Activated naive CD4-positive, alpha-beta T cell (primary cell): Measurements from ENCODE around the gene PBX3.

ENCODE experiments used
- DNase-seq, 4 experiments: peaks; one replicate each; lab custom pipeline; 2025; lab: John Stamatoyannopoulos, UW

Gene PBX3

DNA sequence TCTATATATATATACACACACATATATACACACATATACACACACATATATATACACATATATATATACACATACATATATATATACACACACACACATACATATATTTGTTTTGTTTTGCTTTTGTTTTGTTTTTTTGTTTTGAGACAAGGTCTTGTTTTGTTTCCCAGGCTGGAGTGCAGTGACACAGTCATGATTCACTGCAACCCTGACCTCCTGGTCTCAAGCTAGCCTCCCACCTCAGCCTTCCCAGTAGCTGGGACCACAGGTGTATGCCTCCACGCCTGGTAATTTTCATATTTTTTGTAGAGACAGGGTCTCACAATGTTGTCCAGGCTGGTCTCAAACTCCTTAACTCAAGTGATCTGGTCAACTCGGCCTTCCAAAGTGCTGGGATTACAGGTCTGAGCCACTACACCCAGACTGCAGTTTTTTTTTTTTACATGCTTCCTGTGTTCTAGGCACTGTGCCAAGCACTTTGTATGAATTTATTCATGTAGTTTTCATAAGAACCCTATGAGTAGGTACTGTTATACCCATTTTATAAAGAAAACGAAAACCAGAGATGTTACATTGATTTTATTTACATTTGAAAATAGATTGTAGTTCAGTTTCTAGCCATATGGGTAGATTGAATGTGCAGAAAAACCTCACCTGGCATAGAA, 120.7 kb downstream of the PBX3 start:
- DNase-seq = no peak

GRCh38 chr9:125878164-125878631, 131.0 kb downstream of the PBX3 start:
- no peak for DNase-seq

GRCh38 chr9:125881042-125881441, 133.9 kb downstream of the PBX3 start:
- no peak for DNase-seq

GRCh38 chr9:125883565-125884217, 136.5 kb downstream of the PBX3 start:
- DNase-seq = no peak

DNA sequence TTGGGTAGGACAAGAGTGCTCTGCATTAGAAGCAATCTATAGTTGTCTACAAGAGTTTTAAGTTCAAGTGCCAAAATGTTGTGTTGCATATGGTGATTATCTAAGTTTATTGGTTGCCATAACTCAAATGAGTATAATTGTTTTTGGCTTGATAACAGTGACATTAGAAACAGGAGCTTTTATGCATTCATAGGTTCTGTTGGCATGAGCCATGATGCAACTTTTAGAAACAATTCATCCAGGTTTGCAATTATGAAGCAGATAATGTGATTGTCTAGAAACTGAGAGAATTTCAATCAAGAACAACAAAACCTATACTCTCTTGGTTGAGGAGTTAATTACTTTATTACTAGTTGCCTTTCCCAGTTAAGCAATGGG, 137.0 kb downstream of the PBX3 start:
- DNase-seq = no peak

GRCh38 chr9:125885405-125886034, 138.3 kb downstream of the PBX3 start:
- DNase-seq = no peak

DNA sequence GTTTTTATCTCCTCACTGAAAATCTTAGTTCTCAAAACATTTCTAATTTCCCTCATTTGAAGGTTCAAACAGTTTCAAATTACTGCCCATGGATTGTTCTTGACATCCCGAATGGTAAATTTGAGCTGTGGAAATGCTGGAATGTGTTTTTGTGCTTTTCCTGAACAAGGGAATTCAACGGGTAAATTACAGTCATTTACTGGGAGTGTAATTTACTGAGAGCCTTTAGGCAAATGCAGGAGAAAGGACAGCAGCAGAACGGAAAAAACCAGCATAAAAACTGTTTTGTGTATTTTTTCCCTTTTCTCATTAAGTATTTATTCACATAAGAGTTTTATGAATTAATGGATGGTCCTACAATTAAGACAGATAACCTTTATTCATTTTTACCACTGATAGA, 139.2 kb downstream of the PBX3 start:
- DNase-seq = no peak

DNA sequence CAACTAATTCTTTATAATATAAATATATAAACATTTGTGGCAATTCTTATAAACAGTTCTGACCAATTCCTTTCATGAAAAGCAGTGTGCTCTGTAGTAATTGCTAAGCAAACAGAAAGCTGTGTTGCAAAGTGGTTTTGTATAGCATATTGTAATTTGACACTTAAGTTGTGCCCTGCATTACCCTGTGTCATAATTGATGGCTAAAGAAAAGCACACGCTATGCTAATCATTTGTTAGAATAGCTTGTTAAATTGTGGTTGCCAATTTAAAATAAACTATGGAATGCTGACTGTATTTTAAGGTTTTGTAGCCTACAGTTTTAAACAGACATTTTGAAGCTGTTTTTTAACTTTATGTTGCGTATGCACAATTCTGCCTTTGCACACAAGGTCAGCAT, 140.0 kb downstream of the PBX3 start:
- no peak for DNase-seq

GRCh38 chr9:125888211-125888610, 141.0 kb downstream of the PBX3 start:
- DNase-seq = no peak

DNA sequence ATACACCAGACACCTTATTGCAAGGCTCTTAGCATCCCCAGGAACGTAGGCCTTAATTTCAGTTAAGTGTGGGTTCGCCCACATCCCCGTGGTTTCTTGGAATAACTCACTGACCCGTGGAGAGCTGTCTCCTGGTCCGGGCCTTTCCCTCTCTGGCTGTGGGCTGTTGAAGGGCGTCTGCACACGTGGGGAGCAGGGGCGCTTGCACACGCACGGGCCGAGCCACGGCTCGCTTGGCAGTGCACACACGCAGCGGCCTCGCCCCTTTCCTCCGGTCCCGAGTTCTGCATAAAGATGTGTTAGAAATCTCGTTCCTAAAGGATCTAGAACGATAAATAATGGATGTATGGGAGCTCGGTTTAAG, 141.9 kb downstream of the PBX3 start:
- DNase-seq = no peak

GRCh38 chr9:125889476-125890419, 142.6 kb downstream of the PBX3 start:
- DNase-seq = peak in 3 of 4 experiments; percentile 3 to 24 (median 4)

GRCh38 chr9:125890826-125891225, 143.7 kb downstream of the PBX3 start:
- no peak for DNase-seq

DNA sequence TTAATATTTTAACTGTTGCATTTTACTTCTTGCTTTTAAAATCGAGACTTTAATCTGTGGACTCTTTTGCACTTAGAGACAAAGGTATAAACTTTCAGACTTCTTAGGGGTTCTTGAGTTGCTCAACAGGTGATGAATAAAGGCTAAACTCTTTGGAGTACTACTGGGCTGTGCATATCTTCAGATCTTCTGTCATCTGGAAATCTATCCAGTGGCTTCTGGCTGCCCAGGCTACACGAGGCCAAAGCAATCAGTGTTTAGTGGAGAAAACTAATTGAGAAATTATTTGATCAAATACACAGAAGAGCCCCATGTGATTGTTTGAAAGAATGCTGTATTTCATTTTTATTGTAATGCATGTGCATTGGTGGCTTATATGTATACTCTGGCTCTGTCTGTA, 146.1 kb downstream of the PBX3 start:
- no peak for DNase-seq

GRCh38 chr9:125894566-125894965, 147.4 kb downstream of the PBX3 start:
- DNase-seq = no peak

DNA sequence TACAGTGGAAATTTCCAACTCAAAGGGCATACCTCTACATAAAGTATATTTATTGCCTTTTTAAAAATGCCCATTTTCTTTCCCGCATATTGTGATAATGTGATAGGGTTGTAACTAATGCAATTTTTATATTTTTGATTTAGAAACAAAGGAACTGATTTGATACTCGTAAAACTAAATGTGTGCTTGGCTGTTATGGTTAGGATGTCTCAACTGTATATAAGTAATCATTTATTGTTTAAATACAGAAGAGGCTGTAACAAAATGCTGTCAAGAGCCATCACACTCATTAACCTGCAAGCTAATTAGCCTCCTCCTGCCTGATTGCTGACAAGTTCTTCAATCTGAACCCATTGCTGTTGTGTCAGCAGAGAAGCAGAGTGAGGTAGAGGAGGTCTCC, 149.2 kb downstream of the PBX3 start:
- DNase-seq = no peak

DNA sequence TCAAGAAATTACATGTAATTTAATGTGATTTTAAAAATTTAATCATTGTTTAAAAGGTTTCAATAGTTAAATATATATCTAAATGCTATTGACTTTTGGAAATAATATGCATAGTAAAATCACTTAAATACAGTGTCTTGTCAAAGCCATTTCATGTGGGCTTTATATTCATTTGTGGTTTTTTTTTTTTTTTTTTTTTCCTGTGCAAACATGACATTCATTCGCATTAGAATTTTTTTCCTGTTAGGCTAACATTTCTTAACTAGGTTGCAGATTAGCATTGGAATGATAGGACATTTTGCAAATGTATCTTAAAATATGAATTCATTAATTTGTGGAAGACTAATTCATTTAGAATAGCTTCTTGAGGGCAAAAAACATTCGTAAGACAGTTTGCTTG, 149.8 kb downstream of the PBX3 start:
- DNase-seq = no peak

DNA sequence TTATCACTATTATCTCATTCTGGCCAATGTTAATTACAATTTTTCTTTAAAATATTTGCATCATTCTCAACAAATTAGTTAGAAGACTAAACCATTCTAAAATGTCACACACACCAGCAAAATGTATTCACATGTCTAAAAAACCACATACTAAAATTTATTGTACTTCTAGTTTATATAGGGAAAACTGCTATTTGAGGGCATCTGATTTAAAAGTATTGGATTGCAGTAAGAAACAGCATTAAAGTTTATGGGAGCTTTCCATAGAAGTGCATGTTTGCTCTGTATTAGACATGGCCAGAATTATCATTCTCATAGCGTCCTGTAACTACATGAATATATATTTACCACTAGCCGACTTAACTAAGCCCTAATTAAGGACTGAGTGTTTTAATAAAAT, 150.3 kb downstream of the PBX3 start:
- DNase-seq = no peak

GRCh38 chr9:125902214-125902613, 155.0 kb downstream of the PBX3 start:
- no peak for DNase-seq

- no peak for DNase-seq
Observed at GRCh38 chr9:125902831-125903512, 155.8 kb downstream of the PBX3 start.

- DNase-seq = no peak
Observed at GRCh38 chr9:125904155-125904851, 157.1 kb downstream of the PBX3 start.

DNA sequence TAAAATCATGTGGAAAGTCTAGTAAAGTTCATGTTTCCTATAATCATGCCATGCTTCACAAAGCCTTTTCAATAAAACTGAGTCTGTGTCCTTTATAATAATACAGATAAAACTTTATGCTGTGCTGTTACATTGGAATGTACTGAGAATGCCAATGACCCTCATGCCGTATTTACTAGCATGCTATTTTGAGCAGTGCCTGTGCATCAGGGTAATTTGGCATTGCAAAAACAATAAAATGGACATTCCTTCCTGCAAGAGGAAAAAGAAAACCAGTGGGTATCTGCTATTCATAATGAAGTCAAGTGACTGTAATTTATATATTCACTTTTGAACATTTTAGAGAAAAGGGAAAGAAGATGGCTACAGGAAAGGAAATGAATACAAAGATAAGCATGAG, 159.0 kb downstream of the PBX3 start:
- no peak for DNase-seq
